Measurements from ENCODE around the gene PREX1.
"Not testable (repeated sequence)": the region's sequence is repeated elsewhere in the genome, so short reads cannot be mapped to it uniquely, and the experiment has no call there.

Gene PREX1

DNA sequence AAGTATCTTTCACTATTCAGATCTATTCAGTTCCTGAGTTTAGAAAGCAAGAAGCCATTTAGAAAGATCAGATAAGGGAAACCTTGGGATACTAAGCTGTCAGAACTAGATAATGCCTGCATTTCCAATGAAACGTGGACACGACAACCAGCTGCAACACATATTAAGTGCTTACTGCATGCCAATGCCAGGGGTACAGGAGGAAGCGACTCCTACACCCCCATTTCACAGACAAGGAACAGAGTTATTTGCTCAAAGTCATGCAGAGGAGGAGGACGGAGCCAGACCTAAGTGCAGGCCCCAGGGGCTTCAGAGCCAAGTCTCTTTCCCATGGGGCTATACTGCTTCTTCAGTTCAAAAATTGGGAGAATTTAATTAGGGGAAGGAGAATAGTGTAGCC, 62.4 kb downstream of the PREX1 start:
- H3K36me3 Mint-ChIP-seq (ENCODE audit: low read depth) = peaks cover 32% of the 10 kb centered on the region
- ATAC-seq (no peak), DNase-seq (no peak)
- H3K4me1 Mint-ChIP-seq = peaks cover 92% of the 10 kb centered on the region
- H3K4me3 Mint-ChIP-seq = no peak overlapping the region
- H3K27me3 Mint-ChIP-seq = peaks cover 5% of the 10 kb centered on the region
- no peaks in the 10 kb centered on the region for H3K9me3 Mint-ChIP-seq
- peak overlapping the region; percentile 75 for H3K27ac Mint-ChIP-seq

DNA sequence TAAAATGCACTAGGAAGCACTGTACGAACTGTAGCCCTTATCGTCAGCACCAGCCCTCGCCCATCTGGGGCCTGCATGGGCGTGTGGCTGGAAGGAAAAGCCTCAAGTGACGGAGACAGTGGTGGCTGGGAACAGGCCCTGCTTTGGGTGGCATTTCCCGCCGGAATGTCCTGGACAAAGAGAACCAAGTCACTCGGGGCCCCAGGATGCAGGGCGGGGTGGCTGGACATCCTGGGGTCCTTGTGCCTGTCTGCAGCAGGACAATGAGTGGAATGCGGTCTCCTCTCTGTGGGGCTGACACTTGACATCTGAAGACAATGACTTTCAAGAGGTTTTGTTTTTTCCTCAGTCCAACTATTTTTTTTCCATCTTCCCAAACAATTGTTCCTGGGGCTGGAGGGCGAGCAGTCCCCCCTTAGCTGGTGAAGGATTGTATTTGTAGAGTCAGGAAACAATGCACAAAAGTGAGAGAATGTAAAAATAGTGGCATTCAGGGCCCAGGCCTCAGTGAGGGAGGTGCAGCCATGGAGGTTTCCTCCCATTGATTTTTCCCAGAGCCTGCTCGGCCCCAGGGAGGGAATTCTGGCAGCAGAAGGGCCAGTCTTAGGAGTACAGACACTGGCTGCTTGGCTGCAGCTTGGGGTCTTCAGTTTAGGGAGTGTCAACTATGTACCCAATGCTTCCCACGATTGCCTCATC, 64.4 kb downstream of the PREX1 start:
- DNase-seq (no peak), ATAC-seq (no peak)
- Mint-ChIP-seq H3K4me1 (peaks cover 92% of the 10 kb centered on the region), H3K9me3 (no peaks in the 10 kb centered on the region), H3K27me3 (no peaks in the 10 kb centered on the region), H3K27ac (peak overlapping the region; percentile 79), H3K36me3 (ENCODE audit: low read depth) (peaks cover 29% of the 10 kb centered on the region), H3K4me3 (no peak overlapping the region)

DNA sequence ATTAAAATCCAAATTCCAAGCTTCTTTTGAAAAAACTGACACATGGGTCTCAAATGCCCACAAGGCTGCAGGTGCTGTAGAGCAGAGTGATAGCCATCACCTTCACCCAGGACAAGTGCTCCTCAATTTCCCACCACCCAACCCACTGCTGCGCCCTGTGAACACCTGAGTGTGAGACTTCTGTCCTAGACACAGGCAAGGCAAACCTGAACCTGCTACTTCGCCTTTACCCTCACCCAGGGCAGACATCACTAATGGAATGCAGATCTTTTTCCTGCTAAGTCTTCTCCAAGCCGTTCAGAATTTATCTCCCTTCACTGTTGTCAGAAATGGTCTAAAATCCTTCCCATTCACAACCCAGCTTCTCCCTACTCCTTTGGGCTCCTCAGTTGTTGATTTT, 65.9 kb downstream of the PREX1 start:
- H3K4me1 Mint-ChIP-seq = peaks cover 92% of the 10 kb centered on the region
- peaks cover 35% of the 10 kb centered on the region for H3K36me3 Mint-ChIP-seq (ENCODE audit: low read depth)
- H3K27ac Mint-ChIP-seq = peak overlapping the region; percentile 96
- H3K4me3 Mint-ChIP-seq = no peak overlapping the region
- H3K27me3 Mint-ChIP-seq = no peaks in the 10 kb centered on the region
- ATAC-seq = no peak
- peaks cover 4% of the 10 kb centered on the region for H3K9me3 Mint-ChIP-seq
- DNase-seq = no peak

DNA sequence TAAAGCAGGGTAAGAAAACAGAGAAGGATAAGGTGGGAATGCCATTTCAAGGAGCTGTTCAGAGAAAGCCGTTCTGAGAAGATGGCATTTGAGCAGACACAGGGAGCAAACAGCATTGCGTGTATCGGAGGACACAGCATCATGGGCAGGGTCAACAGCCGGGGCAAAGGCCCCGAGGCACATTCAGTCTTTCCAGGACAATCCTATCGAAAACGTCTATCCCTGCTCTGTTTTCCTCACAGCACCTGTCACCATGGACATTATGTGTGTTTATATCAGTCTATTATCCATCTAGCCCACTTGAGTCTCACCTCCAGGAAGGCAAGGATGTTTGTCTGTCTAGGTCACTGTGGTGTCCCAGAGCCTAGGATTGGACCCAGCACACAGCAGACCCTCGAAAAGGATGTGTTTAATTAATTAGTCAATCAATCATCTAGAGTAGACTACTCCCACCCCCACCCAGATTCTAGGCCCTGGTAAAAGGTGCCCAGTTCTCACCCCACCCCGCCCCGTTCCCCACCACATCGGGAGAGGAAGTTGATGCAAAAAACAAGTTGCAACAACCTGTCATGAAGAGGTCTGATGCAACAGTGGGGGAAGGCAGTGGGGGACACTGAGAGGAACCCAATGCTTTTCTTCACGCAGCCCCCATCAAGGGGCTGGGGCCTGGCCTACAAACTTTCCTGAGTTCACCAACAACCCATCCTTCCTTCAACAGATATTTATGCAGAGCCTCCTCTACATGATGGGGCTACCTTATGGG, 66.6 kb downstream of the PREX1 start:
- DNase-seq (no peak), ATAC-seq (peak; percentile 22)
- peak overlapping the region; percentile 67 for H3K4me3 Mint-ChIP-seq
- H3K27ac Mint-ChIP-seq = peak overlapping the region; percentile 96
- H3K27me3 Mint-ChIP-seq = no peaks in the 10 kb centered on the region
- H3K4me1 Mint-ChIP-seq = peaks cover 92% of the 10 kb centered on the region
- peaks cover 11% of the 10 kb centered on the region for H3K9me3 Mint-ChIP-seq
- H3K36me3 Mint-ChIP-seq (ENCODE audit: low read depth) = peaks cover 39% of the 10 kb centered on the region

DNA sequence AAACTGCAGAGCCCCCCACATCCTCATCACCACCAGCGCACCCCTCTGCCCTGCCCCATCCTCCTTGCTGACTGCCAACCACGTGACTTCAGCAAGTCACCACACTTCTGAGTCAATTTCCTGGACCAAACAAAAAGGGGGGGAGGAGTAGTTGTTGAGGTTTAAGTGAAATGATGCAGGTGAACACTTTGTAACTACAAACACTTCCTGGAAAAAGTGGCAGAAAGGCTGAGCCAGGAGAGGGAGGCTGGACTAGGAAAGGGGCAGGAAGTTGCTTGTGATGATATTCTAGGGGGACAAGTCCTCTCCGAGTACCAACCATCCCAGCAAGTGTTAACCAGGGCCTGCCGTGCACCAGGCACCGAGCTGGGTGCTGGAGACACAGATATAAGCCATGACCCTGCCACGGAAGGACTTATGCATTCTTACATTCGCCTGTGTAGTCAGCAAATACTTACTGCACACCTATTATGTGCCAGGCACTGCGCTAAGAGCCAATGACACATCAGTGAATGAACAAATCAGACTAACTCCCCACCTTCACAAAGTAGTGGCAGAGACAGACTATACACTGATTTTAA, 67.3 kb downstream of the PREX1 start:
- H3K4me3 Mint-ChIP-seq = peak overlapping the region; percentile 67
- H3K9me3 Mint-ChIP-seq = peaks cover 14% of the 10 kb centered on the region
- no peaks in the 10 kb centered on the region for H3K27me3 Mint-ChIP-seq
- H3K4me1 Mint-ChIP-seq = peaks cover 88% of the 10 kb centered on the region
- peak overlapping the region; percentile 96 for H3K27ac Mint-ChIP-seq
- ATAC-seq (peak; percentile 80), DNase-seq (peak; percentile 68)
- peaks cover 46% of the 10 kb centered on the region for H3K36me3 Mint-ChIP-seq (ENCODE audit: low read depth)

DNA sequence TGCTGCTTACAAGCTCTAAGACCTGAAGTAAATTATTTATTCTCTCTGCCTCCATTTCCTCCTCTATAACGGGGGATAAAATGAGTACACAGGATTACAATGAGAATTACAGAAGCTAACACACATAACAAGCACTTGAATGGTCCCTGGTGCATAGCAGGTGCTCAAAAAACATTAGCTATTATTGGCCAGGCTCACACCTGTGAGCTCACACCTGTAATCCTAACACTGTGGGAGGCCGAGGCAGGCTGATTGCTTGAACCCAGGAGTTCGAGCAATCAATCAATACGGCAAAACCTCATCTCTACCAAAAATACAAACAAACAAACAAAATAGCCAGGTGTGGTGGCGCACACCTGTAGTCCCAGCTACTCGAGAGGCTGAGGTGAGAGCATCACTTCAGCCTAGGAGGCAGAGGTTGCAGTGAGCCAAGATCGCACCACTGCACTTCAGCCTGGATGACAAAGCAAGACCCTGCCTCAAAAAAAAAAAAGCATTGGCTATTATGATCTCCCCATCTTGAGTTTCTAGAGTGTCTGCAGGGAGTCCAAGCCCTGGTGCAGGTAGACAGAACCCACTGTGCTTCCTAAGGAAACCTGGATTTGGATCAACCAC, 68.1 kb downstream of the PREX1 start:
- H3K36me3 Mint-ChIP-seq (ENCODE audit: low read depth) = peaks cover 48% of the 10 kb centered on the region
- ATAC-seq = no peak

DNA sequence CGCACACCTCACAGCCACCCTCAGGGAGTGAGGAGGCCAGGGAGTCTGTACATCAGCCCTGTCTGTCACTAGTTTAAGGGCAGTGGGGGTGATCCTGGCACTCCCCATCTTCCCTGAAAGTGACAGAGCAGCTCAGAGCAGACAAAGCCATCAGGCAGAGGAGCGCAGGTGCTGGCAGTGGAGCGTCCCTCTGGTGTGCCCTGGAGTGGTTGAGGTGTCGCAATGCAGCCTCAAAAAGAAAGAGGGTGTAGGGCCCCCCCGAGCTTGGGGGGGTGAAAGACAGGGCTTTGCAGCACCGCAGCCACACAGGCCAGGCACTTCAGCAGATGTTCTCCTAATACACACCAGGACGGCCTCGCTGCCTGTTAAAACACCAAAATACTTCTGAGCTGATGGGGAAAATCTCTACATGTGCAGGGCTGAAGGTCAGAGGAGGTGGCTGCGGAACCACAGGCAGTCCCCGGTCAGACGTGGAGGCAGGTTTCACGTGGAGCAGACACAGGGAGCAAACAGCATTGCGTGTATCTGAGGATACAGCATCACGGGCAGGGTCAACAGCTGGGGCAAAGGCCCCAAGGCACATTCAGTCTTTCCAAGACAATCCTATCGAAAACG, 69.5 kb downstream of the PREX1 start:
- H3K4me1 Mint-ChIP-seq = peaks cover 80% of the 10 kb centered on the region
- no peak for DNase-seq
- H3K36me3 Mint-ChIP-seq (ENCODE audit: low read depth) = peaks cover 53% of the 10 kb centered on the region
- peak; percentile 14 for ATAC-seq
- no peaks in the 10 kb centered on the region for H3K27me3 Mint-ChIP-seq
- no peak overlapping the region for H3K4me3 Mint-ChIP-seq
- peaks cover 24% of the 10 kb centered on the region for H3K9me3 Mint-ChIP-seq
- peak overlapping the region; percentile 80 for H3K27ac Mint-ChIP-seq

More for the DNA sequence above, 68.1 kb downstream of the PREX1 start:
- Mint-ChIP-seq H3K4me1 (peaks cover 80% of the 10 kb centered on the region), H3K9me3 (peaks cover 19% of the 10 kb centered on the region), H3K4me3 (peak overlapping the region; percentile 67), H3K27ac (peak overlapping the region; percentile 96), H3K27me3 (no peaks in the 10 kb centered on the region)
- no peak for DNase-seq

DNA sequence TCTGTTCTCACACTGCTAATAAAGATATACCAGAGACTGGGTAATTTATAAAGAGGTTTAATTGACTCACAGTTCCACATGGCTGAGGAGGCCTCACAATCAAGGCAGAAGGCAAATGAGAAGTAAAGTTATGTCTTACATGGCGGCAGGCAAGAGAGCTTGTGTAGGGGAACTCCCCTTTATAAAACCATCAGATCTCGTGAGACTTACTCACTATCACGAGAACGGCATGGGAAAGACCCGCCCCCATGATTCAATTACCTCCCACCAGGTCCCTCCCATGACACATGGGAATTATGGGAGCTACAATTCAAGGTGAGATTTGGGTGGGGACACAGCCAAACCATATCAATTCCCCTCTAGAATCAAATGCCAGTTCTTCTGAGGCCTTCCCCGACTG, 71.0 kb downstream of the PREX1 start:
- not testable (repeated sequence) for H3K27me3 Mint-ChIP-seq, DNase-seq, H3K4me3 Mint-ChIP-seq, ATAC-seq
- Mint-ChIP-seq H3K9me3 (peaks cover 24% of the 10 kb centered on the region), H3K4me1 (peaks cover 80% of the 10 kb centered on the region), H3K36me3 (ENCODE audit: low read depth) (peaks cover 49% of the 10 kb centered on the region), H3K27ac (peak overlapping the region; percentile 19)

DNA sequence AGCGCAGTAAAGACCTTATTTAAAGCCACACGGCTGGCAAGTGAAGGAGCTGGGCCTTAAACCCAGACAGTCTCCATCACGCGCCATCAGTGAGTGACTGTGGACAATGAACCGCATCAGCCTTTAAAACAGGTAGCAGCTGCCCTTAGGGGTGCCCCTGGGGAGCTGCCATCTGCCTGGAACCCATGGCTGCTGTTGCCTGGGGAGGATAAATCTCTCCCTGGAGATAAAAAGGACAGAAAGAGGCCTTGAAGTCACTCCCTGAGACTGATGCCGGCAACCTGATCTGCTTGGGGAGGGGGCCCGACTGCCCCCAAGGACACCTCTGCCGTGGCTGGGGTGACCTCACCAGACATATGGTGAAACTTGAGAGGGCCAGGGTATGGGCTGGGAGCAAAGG, 73.5 kb downstream of the PREX1 start:
- Mint-ChIP-seq H3K9me3 (peaks cover 24% of the 10 kb centered on the region), H3K36me3 (ENCODE audit: low read depth) (peaks cover 60% of the 10 kb centered on the region), H3K27me3 (no peaks in the 10 kb centered on the region), H3K4me1 (peaks cover 81% of the 10 kb centered on the region), H3K27ac (no peak overlapping the region), H3K4me3 (no peak overlapping the region)
- no peak for ATAC-seq
- no peak for DNase-seq

DNA sequence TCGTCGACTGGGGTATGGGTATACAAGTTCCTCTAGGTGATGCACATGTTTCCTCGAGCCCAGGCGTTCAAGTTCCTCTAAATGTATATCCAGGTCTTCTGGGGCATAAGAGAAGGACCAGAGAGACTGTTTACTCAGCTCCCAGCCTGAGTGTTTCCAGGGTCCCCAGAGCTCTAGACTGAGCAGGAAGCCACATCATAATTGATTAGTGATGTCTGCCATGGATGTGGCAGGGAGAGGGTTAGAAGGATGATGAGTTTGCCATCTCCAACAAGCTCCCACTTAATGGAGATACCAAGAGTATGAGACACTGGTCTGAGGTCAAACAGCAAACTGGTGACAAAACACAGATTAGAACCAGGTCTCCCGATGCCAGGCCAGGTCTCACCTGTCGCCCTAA, 74.8 kb downstream of the PREX1 start:
- H3K4me3 Mint-ChIP-seq = no peak overlapping the region
- peaks cover 24% of the 10 kb centered on the region for H3K9me3 Mint-ChIP-seq
- no peaks in the 10 kb centered on the region for H3K27me3 Mint-ChIP-seq
- no peak for ATAC-seq
- no peak overlapping the region for H3K27ac Mint-ChIP-seq
- peaks cover 81% of the 10 kb centered on the region for H3K4me1 Mint-ChIP-seq
- DNase-seq = no peak
- H3K36me3 Mint-ChIP-seq (ENCODE audit: low read depth) = peaks cover 58% of the 10 kb centered on the region

DNA sequence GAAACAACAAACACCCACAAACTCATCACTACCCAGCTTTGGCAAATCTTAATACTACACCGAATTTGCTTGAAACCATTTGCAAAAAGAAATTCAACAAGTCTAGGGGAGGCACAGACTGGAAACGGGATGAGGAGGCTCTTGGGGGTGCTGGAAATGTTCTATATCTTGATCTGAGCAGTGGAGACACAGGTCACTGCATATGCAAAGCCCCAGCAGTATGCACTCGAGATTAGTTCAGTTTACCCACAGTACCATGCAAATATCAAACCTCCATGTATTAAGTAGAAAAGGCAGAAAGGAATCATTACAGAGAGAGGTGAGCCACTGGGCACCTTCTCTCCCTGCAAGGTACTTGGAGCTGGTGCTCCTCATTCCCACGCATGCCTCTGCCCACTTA, 75.9 kb downstream of the PREX1 start:
- peak overlapping the region; percentile 70 for H3K27ac Mint-ChIP-seq
- H3K4me3 Mint-ChIP-seq = peak overlapping the region; percentile 21
- H3K4me1 Mint-ChIP-seq = peaks cover 75% of the 10 kb centered on the region
- ATAC-seq (no peak), DNase-seq (no peak)
- H3K9me3 Mint-ChIP-seq = peaks cover 20% of the 10 kb centered on the region
- H3K27me3 Mint-ChIP-seq = no peaks in the 10 kb centered on the region
- H3K36me3 Mint-ChIP-seq (ENCODE audit: low read depth) = peaks cover 48% of the 10 kb centered on the region

DNA sequence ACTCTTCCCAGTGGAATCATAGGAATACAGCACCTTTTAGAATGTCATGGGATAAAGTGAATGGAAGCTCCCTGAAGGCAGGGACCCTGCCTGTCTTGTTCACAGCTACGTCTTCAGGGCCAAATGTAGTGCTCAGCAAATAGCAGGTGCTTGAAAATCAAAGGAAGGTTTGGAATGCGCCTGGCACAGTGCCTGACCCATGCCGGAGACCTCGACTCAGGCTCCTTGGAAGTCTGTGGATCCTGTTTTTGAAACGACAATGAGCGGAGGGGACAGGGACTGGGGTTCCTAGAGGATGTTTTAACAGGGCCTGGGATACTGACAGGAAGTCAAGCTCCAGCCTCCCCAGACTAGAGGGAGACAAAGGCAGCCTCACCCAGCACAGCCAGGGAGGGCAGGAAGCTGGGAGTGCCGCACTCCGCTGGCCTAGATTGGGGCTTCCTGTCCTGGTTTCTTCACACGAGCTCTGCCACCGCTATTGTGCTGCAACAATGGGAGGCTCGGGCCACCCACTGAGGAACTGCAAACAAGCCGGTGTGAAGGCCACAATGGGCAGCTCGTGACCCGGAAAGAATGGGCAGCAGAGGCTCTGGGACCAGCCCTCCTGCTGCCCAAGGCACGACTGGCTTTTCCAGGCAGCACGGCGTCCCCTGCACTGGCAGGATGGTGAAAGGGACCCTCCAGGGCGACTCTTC, 76.7 kb downstream of the PREX1 start:
- no peak for ATAC-seq
- peaks cover 42% of the 10 kb centered on the region for H3K36me3 Mint-ChIP-seq (ENCODE audit: low read depth)

DNA sequence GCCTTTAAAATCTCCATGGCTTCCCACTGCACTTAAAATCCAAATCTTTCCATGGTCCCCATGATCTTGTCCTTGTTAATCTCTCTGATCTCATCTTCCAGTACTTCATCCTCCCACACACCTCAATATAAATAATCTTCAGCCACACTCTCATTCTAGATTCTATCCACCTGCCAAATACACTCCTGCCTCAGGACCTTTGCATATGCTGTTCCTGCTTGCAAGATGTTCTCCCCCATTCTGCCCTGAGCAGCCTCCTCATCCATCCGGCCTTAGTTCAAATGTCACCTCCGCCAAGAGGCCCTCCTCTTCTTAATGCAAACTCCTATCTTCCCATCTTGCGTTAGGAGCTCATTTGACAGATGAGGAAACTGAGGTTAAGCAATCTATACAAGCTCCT, 77.4 kb downstream of the PREX1 start:
- no peak for DNase-seq
- Mint-ChIP-seq H3K4me3 (no peak overlapping the region), H3K36me3 (ENCODE audit: low read depth) (peaks cover 35% of the 10 kb centered on the region)

More for the DNA sequence above, 76.7 kb downstream of the PREX1 start:
- no peak for DNase-seq
- H3K9me3 Mint-ChIP-seq = peaks cover 13% of the 10 kb centered on the region
- no peaks in the 10 kb centered on the region for H3K27me3 Mint-ChIP-seq
- peak overlapping the region; percentile 21 for H3K4me3 Mint-ChIP-seq
- H3K4me1 Mint-ChIP-seq = peaks cover 68% of the 10 kb centered on the region
- peak overlapping the region; percentile 70 for H3K27ac Mint-ChIP-seq

DNA sequence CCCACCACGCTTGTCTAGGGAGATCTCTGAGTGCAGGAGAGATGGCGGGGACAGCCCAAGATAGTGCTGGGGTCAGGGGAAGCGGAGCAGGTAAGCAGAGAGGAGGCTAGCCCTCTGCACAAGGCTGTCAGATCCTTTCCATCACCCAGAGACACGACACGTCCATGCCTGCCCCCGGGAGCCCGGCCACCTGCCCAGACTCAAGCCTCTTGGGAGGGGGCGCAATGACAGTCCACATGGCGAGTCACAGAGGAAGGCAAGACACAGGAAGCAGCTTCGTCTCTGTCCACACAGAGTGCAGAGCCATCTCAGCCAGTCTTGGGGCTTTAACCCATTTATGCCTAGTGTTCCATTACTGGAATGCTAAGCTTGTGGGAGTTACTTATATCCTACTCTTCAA, 78.4 kb downstream of the PREX1 start:
- DNase-seq = no peak
- peak overlapping the region; percentile 49 for H3K27ac Mint-ChIP-seq
- peaks cover 5% of the 10 kb centered on the region for H3K9me3 Mint-ChIP-seq
- H3K4me3 Mint-ChIP-seq = peak overlapping the region; percentile 11
- peaks cover 29% of the 10 kb centered on the region for H3K36me3 Mint-ChIP-seq (ENCODE audit: low read depth)
- H3K4me1 Mint-ChIP-seq = peaks cover 67% of the 10 kb centered on the region
- peak; percentile 11 for ATAC-seq
- no peaks in the 10 kb centered on the region for H3K27me3 Mint-ChIP-seq

More for the DNA sequence above, 77.4 kb downstream of the PREX1 start:
- peak overlapping the region; percentile 70 for H3K27ac Mint-ChIP-seq
- no peak for ATAC-seq
- peaks cover 67% of the 10 kb centered on the region for H3K4me1 Mint-ChIP-seq
- peaks cover 9% of the 10 kb centered on the region for H3K9me3 Mint-ChIP-seq
- H3K27me3 Mint-ChIP-seq = no peaks in the 10 kb centered on the region
